Brain microvascular endothelial cell (primary cell): ENCODE results near the gene CDC42BPA.
"Not testable (repeated sequence)": the region's sequence is repeated elsewhere in the genome, so short reads cannot be mapped to it uniquely, and the experiment has no call there.

Experiments used
- DNase-seq: peaks from one replicate; pipeline ENCODE4 v3.0.0-alpha.2; 2020
- H3K27ac ChIP-seq: fragments of 250-450 bp; sonication (Bioruptor Pico); 2 replicates; pipeline ENCODE4 v1.5.1; 2020; ENCODE audit warnings: mild to moderate bottlenecking, moderate library complexity
- H3K27me3 ChIP-seq: fragments of 250-450 bp; sonication (Bioruptor Pico); replicated peaks from 2 replicates; pipeline ENCODE4 v1.5.1; 2020; ENCODE audit warnings: mild to moderate bottlenecking
- H3K36me3 ChIP-seq: fragments of 250-450 bp; sonication (Bioruptor Pico); replicated peaks from 2 replicates; pipeline ENCODE4 v1.5.1; 2020; ENCODE audit warnings: mild to moderate bottlenecking
- H3K4me3 ChIP-seq: 2 replicates; pipeline ENCODE4 v1.5.1; 2011; ENCODE audit warnings: low read depth, mild to moderate bottlenecking, control low read depth, low read length, moderate library complexity
- in situ Hi-C: cut with HindIII; loops from 2 replicates; pipeline ENCODE4 v1.10.0; 2017; ENCODE audit warnings: low sequenced_read_pairs, low pct_ligation_motif_present
- TF ChIP-seq, protein P1 (sequence below): IDR thresholded peaks from 2 replicates; pipeline ENCODE4 v1.5.1; 2011; ENCODE audit warnings: low read depth, mild to moderate bottlenecking, moderate library complexity, low read length, control low read depth, inconsistent platforms; ENCODE audit errors: missing control alignments

CDC42BPA gene

DNA sequence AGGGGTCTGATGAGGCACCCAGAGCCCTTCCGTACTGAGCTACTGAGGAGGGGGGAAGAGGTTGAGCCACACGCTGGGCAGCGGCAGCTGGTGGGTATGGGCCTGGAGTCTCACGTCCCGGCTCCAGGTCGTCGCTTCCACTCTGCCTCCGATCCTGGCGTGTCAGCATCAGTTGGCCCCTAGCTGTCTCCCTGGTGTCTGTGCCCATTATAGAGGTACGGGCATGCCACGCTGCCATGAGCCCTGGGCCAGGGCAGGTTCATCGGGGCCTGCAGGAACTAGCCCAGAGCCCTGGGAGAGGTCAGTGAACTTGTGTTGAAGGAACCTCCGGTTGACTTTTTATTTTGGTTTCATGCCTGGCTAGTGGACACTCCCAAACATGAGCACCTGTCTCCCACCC is 360.0 kb downstream of the CDC42BPA start:
- TF ChIP-seq, protein P1, sequence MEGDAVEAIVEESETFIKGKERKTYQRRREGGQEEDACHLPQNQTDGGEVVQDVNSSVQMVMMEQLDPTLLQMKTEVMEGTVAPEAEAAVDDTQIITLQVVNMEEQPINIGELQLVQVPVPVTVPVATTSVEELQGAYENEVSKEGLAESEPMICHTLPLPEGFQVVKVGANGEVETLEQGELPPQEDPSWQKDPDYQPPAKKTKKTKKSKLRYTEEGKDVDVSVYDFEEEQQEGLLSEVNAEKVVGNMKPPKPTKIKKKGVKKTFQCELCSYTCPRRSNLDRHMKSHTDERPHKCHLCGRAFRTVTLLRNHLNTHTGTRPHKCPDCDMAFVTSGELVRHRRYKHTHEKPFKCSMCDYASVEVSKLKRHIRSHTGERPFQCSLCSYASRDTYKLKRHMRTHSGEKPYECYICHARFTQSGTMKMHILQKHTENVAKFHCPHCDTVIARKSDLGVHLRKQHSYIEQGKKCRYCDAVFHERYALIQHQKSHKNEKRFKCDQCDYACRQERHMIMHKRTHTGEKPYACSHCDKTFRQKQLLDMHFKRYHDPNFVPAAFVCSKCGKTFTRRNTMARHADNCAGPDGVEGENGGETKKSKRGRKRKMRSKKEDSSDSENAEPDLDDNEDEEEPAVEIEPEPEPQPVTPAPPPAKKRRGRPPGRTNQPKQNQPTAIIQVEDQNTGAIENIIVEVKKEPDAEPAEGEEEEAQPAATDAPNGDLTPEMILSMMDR: no peak
- Histone ChIP-seq H3K27ac (no peak overlapping the region), H3K36me3 (no peaks in the 10 kb centered on the region), H3K4me3 (no peak overlapping the region), H3K27me3 (no peaks in the 10 kb centered on the region)
- in situ Hi-C loops: no loop called here
- no peak for DNase-seq

DNA sequence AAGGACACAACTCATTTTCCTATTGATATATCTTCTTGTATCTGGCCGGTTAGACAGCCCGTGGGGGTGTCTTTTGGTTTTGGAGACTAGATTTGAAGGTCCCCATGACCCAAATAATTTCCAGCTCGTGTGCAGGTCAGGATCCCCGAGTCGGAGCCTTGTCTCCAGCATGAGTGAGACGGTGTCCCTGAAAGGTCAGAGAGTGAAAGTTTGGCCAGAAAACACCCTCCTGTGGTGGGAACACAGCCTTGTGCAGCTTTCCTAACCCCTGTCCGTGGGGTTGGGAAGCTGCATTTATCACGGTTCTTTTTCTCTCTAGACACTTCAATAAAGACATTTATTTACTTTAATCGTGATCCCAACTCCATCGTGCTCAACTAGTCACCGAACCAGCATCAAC is 360.6 kb downstream of the CDC42BPA start:
- no peak overlapping the region for H3K27ac ChIP-seq
- TF ChIP-seq, protein P1: no peak
- H3K27me3 ChIP-seq: no peaks in the 10 kb centered on the region
- no peaks in the 10 kb centered on the region for H3K36me3 ChIP-seq
- in situ Hi-C loops: no loop called here
- DNase-seq: no peak
- no peak overlapping the region for H3K4me3 ChIP-seq

DNA sequence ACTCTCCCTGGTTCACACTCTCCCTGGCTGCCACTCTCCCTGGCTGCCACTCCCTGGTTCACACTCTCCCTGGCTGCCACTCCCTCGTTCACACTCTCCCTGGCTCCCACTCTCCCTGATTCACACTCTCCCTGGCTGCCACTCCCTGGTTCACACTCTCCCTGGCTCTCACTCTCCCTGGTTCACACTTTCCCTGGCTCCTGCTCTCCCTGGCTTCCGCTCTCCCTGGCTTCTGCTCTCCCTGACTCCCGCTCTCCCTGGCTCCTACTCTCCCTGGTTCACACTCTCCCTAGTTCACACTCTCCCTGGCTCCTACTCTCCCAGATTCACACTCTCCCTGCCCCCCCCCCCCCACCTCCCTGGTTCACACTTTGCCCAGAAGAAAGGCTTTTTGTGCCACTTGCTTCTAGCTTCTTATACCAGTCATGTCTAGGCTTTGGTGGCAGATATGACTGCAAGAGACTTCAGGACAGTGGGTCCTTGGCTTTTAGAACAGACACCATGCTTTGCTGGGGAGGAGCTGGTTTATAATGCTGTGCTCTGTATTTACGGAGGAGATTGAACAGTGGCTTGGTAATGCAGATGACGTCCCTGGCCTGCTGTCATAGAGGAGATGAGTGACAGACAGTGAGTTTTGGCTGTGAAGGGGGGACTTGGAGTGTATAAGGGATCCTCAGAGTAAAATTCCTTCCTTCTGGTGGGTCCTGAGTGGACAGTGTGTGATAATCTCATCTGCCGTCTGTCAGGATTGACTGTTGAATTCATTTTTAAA is 361.2 kb downstream of the CDC42BPA start:
- in situ Hi-C loops: no loop called here
- TF ChIP-seq, protein P1: no peak
- Histone ChIP-seq H3K27me3 (no peaks in the 10 kb centered on the region), H3K4me3 (no peak overlapping the region), H3K36me3 (no peaks in the 10 kb centered on the region), H3K27ac (no peak overlapping the region)
- no peak for DNase-seq

DNA sequence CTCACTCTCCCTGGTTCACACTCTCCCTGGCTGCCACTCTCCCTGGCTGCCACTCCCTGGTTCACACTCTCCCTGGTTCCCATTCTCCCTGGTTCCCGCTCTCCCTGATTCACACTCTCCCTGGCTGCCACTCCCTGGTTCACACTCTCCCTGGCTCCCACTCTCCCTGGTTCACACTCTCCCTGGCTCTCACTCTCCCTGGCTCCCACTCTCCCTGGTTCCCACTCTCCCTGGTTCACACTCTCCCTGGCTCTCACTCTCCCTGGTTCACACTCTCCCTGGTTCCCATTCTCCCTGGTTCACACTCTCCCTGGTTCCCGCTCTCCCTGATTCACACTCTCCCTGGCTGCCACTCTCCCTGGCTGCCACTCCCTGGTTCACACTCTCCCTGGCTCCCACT is 362.4 kb downstream of the CDC42BPA start:
- DNase-seq, H3K4me3 ChIP-seq, in situ Hi-C loops, H3K27ac ChIP-seq, H3K36me3 ChIP-seq, H3K27me3 ChIP-seq: not testable (repeated sequence)

DNA sequence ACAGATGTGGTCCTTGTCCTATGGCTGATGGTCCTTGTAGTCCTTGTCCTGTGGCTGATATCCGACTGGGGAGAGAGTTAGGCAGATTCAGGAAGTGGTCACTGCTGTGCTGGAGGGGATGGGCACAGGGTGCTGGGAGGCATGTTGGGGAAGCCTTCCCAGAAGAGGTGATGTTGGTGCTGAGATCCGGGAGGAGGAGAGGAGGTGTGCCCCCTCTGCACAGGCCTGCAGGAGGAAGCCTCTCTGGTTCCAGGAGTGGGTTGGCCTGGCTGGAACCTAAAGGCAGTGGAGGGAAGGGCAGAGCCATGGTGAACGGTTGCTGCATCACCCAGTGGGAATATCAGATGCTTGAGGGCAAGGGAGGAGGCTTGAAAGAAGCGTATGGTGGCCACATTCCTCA is 363.5 kb downstream of the CDC42BPA start:
- Histone ChIP-seq H3K27me3 (no peaks in the 10 kb centered on the region), H3K4me3 (no peak overlapping the region), H3K27ac (no peak overlapping the region), H3K36me3 (no peaks in the 10 kb centered on the region)
- TF ChIP-seq, protein P1: no peak
- DNase-seq: no peak
- in situ Hi-C loops: no loop called here

DNA sequence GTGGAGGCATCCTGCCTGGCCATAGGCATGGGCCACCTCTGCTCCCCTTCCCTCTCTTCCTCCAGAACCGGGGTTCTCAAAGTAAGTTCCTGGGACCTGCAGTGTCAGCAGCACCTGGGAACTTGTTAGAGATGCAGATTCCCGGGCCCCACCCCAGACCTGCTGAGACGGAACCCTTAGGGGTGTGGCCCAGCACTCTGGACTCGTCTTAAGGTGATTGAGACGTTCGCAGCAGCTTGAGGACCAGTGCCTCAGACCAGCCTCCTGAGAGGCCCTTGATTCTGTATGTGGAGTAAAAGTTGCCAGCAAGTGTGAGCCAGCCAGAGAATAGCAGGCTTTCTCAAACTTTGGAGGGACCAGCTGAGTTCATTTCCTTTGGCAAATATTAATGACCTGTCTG is 364.0 kb downstream of the CDC42BPA start:
- no peaks in the 10 kb centered on the region for H3K36me3 ChIP-seq
- H3K27me3 ChIP-seq: no peaks in the 10 kb centered on the region
- no peak overlapping the region for H3K4me3 ChIP-seq
- no peak overlapping the region for H3K27ac ChIP-seq
- in situ Hi-C loops: no loop called here
- TF ChIP-seq, protein P1: no peak
- DNase-seq: no peak
